NCI-H2227 (cell line): ENCODE results near the gene ELOVL4.

Experiments
- DNase-seq: peaks from one replicate; lab custom pipeline; 2025; ENCODE audit not compliant: unreplicated experiment; lab: John Stamatoyannopoulos, UW

Gene ELOVL4

GRCh38 chr6:79913369-79913768 is 34.0 kb downstream of the ELOVL4 start:
- no peak for DNase-seq

DNA sequence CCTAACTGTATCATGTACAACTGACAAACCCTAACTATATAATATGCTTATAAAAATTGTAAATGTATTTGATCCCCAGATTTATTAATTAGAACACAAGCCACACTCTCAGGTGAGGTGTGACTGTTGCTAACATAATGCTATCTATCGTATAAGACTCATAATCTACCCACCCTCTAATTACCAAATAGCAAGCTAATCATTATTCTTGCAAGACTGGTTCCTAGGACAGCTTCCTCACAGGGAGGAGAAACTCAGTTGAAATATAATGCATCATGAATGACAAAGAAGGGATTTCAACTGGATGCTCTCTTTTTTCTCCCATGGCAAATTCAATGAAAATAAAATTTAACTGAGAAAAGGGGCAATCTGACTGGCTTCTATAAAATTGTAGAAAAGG is 35.4 kb downstream of the ELOVL4 start:
- DNase-seq: no peak

DNA sequence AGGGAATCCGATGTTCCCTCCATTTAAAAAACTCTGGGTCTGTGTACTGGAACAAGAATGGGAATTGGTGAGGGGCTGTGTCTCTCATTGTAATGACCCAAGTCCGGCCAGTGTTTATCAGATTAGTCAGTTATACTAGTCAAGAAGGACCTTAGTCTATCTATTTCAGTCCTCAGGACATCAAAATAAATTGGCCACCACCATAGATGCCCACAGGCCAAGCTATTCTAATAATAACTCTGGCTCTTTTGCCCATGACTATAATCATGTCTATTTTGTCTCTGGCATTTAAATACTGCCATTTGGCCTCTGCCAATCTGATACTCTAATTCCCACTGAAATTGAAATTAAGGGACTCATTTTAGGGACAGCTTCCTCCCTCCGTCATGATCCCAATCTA is 37.8 kb downstream of the ELOVL4 start:
- no peak for DNase-seq

GRCh38 chr6:79902046-79902445 is 45.3 kb downstream of the ELOVL4 start:
- DNase-seq: no peak

- no peak for DNase-seq
These were observed 49.3 kb downstream of the ELOVL4 start for GRCh38 chr6:79898076-79898475.

GRCh38 chr6:79896075-79896449 is 51.3 kb downstream of the ELOVL4 start:
- DNase-seq: no peak

GRCh38 chr6:79895382-79896074 is 51.8 kb downstream of the ELOVL4 start:
- no peak for DNase-seq

DNA sequence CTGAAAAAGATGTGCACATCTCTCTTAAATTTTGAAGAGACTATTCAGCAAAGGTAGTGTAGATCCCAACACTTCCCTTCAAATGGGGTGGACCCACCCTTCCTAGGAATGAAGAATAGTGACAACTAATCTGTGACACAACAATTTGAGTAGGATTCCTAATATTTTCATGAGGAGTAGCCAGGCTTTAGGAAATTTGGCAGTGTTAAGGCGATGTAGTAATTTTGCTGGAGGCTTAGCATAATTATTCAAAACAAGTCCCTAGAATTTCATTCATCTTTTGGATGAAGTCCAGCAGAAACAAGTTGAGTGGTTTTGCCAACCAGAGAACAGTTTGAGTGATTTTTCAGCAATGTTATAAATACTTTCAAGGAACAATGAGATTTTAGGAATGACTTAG is 52.4 kb downstream of the ELOVL4 start:
- no peak for DNase-seq

- no peak for DNase-seq
These were observed 58.8 kb downstream of the ELOVL4 start for GRCh38 chr6:79888587-79888986.

DNA sequence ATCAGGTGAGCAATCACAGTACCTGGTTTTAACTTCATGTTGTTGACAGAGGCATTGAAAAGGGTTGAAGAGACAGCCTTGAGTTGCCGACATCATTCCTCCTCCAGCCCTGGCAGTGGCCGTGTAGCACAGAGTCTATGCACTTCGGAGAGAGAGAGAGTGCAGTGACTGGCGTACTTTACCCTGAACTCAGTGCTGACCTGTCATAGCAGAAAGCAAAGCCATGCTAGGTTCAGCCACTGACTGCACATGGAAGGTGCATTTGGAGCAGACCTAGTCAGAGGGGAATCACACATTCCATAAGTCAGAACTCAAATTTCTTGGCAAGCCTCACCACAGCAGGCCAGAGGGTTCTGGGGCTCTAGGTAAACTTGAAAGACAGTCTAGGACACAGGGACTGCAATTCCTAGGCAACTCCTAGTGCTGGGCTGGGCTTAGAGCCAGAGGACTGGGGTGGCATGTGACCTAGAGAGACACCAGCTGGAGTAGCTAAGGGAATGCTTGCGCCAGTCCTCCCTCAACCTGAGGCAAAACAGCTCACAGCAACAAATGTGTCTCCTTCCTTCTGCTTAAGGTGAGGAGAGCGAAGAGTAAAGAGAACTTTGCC is 69.1 kb downstream of the ELOVL4 start:
- DNase-seq: no peak

- no peak for DNase-seq
These were observed 72.7 kb downstream of the ELOVL4 start for GRCh38 chr6:79874531-79875134.

GRCh38 chr6:79872986-79873385 is 74.4 kb downstream of the ELOVL4 start:
- DNase-seq: peak; percentile 43

GRCh38 chr6:79872303-79872702 is 75.0 kb downstream of the ELOVL4 start:
- no peak for DNase-seq

DNA sequence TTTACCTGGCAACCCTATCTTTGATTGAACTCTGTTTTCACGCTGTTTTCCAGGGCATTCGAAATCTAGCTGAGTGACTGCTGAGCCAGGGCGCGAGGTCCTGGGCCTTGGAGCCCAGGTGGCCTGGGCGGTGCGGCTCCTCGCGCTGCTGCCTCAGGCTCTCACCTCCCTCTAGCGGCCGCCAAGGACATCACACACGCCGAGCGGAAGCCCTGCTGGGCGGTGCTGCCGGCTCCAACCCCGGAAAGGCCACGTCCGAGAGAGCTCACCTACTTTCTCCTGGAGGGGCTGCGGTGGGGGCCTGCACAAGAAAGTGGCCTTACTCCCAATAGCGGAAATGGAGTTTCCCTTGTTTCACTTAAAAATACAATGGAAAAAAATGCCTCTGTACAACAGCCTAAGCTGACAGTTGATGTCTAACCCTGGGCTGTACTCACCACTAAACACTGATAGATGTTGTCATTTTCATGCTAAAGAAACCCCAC is 77.7 kb downstream of the ELOVL4 start:
- DNase-seq: peak; percentile 78

- no peak for DNase-seq
These were observed 78.2 kb downstream of the ELOVL4 start for GRCh38 chr6:79869184-79869583.

DNA sequence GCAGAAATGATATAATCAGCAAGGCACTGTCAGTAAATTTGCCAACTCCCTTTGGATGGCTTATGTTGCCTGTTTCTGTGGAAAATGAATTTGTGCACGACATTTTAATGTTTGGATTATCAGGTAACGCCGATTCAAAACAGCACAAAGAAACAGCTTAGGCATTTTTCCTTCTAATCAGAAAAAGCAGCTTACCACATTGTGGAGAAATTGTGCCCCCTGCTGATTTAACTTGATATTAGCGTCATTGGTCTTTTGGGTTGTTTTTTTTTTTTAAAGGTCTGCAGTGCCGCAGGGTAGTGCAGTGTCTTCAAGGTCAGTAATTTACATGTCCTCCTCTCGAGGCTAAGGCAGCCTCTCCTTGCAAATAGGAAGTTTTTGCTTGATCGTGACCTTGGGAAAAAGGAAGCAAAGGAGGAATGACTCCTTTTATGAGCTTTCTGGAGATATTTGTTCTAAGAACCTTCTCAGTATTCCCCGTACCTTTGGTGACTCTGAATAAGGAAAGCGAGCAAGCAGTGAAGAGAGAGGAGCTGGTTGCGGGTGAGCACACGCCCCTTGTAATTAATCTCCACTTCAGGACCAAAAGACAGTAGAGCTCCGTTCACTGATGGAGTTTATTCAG is 79.1 kb downstream of the ELOVL4 start:
- DNase-seq: peak; percentile 88
